ENCODE data around the gene ALS2CL.

DNA sequence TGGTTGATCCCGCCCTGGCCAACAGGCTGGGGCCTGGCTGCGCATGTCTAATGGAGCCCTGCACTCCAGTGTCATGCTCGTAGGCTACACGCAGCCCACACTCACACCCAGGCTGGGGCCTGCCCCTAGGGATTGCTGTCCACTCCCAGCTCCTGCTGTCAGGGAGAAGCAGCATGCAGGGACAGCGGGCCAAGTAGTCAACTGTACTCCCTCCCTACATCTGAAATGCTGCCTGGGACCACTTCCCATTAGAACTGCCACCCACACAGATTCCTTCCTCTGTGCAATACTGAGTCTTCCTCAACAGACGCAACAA is 16.1 kb downstream of the ALS2CL start:
- TF ChIP-seq EZH2 (IDR thresholded peaks at IDR 0.05; ENCODE audit: borderline replicate concordance): no peak
- TF ChIP-seq, protein P1, sequence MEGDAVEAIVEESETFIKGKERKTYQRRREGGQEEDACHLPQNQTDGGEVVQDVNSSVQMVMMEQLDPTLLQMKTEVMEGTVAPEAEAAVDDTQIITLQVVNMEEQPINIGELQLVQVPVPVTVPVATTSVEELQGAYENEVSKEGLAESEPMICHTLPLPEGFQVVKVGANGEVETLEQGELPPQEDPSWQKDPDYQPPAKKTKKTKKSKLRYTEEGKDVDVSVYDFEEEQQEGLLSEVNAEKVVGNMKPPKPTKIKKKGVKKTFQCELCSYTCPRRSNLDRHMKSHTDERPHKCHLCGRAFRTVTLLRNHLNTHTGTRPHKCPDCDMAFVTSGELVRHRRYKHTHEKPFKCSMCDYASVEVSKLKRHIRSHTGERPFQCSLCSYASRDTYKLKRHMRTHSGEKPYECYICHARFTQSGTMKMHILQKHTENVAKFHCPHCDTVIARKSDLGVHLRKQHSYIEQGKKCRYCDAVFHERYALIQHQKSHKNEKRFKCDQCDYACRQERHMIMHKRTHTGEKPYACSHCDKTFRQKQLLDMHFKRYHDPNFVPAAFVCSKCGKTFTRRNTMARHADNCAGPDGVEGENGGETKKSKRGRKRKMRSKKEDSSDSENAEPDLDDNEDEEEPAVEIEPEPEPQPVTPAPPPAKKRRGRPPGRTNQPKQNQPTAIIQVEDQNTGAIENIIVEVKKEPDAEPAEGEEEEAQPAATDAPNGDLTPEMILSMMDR (IDR thresholded peaks at IDR 0.05; ENCODE audit: poor library complexity): no peak

Measured in hepatocyte (in vitro differentiated cells).